ENCODE measurements around the gene PPP2R2D.

Gene PPP2R2D

DNA sequence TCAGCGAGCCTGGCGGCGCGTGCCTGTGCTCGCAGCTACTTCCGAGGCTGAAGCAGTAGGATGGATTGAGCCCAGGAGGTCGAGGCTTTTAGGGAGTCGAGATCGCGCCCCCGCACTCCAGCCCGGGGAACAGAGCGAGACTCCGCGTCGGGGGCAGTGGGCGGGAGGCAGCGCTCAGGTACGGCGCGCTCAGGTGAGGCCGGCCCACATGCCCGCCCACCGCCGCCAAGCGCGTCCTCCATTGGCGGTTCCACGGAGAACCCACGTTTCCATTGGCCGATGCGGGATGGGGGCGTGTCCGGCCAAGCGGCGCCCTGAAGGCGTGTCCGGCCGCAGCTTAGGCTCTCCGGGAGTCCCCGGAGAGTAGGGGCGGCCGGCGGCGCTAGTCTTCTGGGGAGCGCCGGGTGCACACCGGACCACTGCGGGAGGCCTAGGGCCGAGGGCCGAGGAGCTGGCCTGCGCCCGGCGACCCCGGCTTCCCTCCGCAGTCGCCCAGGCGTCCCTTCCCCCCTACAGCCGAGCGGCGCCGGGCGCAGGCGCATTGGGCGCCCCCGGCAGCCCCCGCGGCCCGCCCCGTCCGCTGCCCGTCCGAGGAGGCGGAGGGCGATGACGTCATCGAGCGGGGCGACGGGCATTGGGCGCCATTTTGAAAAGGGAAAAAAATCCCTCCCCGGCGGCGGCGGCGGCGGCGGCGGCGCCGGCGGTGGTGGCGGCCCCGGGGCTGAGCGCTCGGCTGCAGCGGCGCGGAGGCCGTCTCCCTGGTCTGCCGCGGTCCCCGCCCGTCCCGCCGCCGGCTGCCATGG, at the start of gene PPP2R2D:
PPP2R2D (plus strand) TSS at position 659 of the 803 bp plus-strand sequence; CDS start at position 800, 141 bp downstream.
- intact Hi-C loops (cut with DNase I; ENCODE audit: low total_unique reads) = loop anchor here (2.0 to 10.0 kb wide), 2 partner anchors 82 to 434 kb away; partner anchors contain the start of gene LRRC27
- peaks cover 0 to 43% (median 24%) of the 10 kb centered on the region in 4 donors for H3K4me1 ChIP-seq
- H3K36me3 ChIP-seq = no peaks in the 10 kb centered on the region
- peaks cover 0 to 26% of the 10 kb centered on the region in 2 donors for H3K27me3 ChIP-seq
- H3K9me3 ChIP-seq = no peaks in the 10 kb centered on the region
- TF ChIP-seq, protein P1, sequence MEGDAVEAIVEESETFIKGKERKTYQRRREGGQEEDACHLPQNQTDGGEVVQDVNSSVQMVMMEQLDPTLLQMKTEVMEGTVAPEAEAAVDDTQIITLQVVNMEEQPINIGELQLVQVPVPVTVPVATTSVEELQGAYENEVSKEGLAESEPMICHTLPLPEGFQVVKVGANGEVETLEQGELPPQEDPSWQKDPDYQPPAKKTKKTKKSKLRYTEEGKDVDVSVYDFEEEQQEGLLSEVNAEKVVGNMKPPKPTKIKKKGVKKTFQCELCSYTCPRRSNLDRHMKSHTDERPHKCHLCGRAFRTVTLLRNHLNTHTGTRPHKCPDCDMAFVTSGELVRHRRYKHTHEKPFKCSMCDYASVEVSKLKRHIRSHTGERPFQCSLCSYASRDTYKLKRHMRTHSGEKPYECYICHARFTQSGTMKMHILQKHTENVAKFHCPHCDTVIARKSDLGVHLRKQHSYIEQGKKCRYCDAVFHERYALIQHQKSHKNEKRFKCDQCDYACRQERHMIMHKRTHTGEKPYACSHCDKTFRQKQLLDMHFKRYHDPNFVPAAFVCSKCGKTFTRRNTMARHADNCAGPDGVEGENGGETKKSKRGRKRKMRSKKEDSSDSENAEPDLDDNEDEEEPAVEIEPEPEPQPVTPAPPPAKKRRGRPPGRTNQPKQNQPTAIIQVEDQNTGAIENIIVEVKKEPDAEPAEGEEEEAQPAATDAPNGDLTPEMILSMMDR (IDR thresholded peaks at IDR 0.05) = no peak
- H3K27ac ChIP-seq = peak within 1 kb of the TSS; percentile 86 to 95
- peak within 1 kb of the TSS; percentile 96 to 97 for H3K4me3 ChIP-seq
- DNase-seq = peak; percentile 91 to 96

DNA sequence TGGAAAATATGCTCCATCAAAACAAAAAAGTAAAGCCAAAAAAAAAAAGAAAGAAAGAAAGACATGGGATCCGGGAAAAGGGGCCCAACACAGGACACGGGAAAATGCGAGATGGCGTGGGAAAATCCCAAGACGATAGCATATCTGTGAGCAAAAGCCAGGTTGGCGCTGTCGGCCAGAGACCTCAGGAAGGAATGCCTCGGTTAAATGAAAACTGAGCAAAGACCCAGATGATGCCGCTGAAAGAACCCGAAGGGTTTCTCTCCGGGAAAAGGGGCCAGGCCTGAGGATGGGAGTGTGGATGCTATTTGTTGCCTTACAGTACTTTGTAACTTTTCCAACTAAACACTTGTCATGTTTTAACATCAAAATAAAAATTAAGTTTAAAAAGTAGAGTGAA, 49.5 kb upstream of the PPP2R2D start:
- no peak overlapping the region for H3K4me3 ChIP-seq
- H3K4me1 ChIP-seq = no peaks in the 10 kb centered on the region
- intact Hi-C loops (cut with DNase I; ENCODE audit: low total_unique reads) = no loop called here
- no peak overlapping the region for H3K27ac ChIP-seq
- peaks cover 0 to 33% of the 10 kb centered on the region in 2 donors for H3K27me3 ChIP-seq
- H3K9me3 ChIP-seq = no peaks in the 10 kb centered on the region
- TF ChIP-seq, protein P1 (IDR thresholded peaks at IDR 0.05) = no peak
- H3K36me3 ChIP-seq = no peaks in the 10 kb centered on the region
- DNase-seq = peak; percentile 5 to 34

DNA sequence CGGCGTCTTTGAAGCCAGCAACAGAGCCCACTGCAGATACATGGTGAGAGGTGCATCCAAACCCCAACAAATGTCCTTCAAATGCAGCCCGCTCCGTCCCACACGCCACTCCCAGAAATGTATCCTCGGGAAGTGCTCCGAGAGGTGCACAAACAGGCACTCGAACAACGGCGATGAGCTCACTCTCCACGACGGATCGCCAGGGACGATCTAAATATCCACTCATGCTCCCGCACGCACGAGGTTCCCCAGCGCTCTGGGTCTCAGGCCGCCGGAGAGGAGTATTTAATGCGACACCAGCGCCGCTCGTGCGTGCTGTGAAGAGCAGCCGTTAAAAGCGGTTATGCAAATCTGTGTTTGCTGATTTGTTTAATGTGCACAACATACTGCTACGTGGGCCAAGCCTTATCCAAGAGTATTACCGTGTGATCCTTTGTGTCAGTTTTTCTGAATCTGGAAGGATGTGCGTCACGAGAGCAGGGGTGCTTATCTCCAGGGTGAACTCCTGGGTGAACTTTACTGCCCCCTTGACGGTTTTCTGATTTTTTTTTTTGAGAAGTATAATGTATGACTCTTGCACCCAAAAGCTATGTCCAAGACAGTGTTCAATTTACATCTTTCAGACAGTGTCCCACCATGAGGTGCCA, 48.5 kb upstream of the PPP2R2D start:
- Histone ChIP-seq H3K4me3 (no peak overlapping the region), H3K36me3 (no peaks in the 10 kb centered on the region), H3K9me3 (no peaks in the 10 kb centered on the region), H3K27me3 (peaks cover 0 to 35% of the 10 kb centered on the region in 2 donors), H3K27ac (no peak overlapping the region), H3K4me1 (no peaks in the 10 kb centered on the region)
- TF ChIP-seq, protein P1 (IDR thresholded peaks at IDR 0.05) = no peak
- intact Hi-C loops (cut with DNase I; ENCODE audit: low total_unique reads) = no loop called here
- DNase-seq = peak; percentile 19 to 41

DNA sequence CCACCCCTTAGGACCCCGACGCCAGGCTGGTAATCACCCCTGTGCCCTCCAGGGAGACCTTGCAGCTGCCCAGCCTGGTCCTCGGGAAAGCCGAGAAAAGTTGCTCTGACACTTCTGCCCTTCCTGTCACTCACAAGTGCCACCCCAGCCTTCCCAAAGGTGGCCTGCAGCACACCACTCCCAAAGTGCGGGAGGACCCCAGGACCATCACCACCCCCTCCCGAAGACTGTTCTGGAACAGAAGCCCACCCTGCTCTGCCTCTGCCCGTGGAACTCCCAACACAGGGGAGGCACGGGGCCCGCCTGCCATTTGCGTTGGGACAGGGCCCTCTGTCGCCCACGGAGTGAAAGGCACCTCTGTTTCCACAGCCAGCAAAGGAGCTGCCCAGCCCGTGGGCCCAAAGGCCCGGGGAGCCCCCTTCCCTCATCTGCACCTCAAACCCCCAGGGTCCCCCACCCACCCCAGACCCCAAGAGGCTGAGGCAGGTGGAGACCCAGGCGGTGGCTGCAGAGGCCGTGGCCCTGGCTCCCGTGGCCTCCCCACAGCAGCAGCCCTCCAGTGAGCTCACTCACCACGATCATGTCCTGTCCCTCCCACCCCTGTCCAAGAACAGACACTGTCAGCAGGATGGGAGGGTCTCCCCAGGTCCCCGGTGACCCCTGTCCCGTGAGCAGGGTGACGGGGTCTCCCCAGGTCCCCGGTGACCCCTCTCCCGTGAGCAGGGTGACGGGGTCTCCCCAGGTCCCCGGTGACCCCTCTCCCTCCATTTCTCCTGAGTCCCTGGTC, 47.8 kb upstream of the PPP2R2D start:
- intact Hi-C loops (cut with DNase I; ENCODE audit: low total_unique reads) = no loop called here
- H3K9me3 ChIP-seq = no peaks in the 10 kb centered on the region
- no peaks in the 10 kb centered on the region for H3K4me1 ChIP-seq
- no peak overlapping the region for H3K27ac ChIP-seq
- no peaks in the 10 kb centered on the region for H3K36me3 ChIP-seq
- peak; percentile 2 to 59 for DNase-seq
- TF ChIP-seq, protein P1 (IDR thresholded peaks at IDR 0.05) = no peak
- H3K27me3 ChIP-seq = peaks cover 0 to 40% of the 10 kb centered on the region in 2 donors
- no peak overlapping the region for H3K4me3 ChIP-seq

DNA sequence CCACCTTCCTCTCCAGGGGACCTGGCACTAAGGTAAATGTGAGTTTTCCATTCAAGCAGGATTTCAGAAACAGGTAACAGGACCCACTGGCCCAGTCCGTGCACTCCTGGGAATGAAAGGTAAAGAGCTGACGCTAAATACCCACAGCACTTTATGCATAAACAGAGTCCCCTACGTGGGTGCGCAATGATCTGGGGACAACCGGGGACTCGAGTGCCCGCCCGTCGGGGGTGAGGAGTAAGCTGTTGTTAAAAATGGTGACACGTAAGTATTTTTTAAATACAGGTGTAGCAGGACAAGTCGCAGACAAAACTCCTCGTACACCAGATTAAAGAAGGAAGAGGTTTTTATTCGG, 47.2 kb upstream of the PPP2R2D start:
- Histone ChIP-seq H3K9me3 (no peaks in the 10 kb centered on the region), H3K27me3 (peaks cover 0 to 42% of the 10 kb centered on the region in 2 donors), H3K4me3 (no peak overlapping the region), H3K36me3 (no peaks in the 10 kb centered on the region), H3K4me1 (no peaks in the 10 kb centered on the region), H3K27ac (no peak overlapping the region)
- intact Hi-C loops (cut with DNase I; ENCODE audit: low total_unique reads) = no loop called here
- TF ChIP-seq, protein P1 (IDR thresholded peaks at IDR 0.05) = no peak
- peak; percentile 3 to 43 for DNase-seq

All from tibial artery (tissue), 4 donors.